GM18505 (cell line): ENCODE measurements around the gene S100A4.

Experiments used
- ATAC-seq: cut with Tn5 transposase; IDR thresholded peaks from one replicate; pipeline ENCODE4 v1.9.1; 2021; ENCODE audit not compliant: unreplicated experiment
- POLR2A ChIP-seq: IDR thresholded peaks from 4 replicates; pipeline ENCODE4 v1.6.1; 2011; ENCODE audit warnings: borderline replicate concordance; ENCODE audit not compliant: insufficient read depth, insufficient read length; ENCODE audit errors: extremely low read depth

The S100A4 gene

DNA sequence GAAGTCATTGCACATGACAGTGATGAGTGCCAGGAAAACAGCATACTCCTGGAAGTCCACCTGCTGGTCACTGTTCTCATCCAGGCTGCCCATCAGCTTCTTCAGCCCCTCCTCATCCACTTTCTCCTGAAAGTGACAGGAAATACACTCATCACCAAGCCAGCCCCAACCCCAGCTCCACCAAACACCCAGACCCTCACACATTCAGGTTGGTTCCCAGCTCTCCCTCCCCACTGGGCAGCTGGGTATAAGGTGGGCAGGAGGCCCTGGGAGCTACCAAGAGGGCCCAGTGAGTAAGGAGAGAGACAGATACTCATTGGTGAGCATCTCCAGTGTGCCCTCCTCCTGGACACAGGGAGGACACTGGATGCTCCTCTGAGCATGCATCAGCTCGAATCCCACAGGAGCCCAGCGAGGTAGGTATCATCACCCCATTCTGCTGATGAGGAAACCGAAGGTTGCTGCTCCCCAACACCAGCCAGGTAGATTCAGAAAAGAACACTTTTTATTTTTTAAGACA, 15.9 kb upstream of the S100A4 start:
- no peak for ATAC-seq
- TF ChIP-seq POLR2A = no peak

DNA sequence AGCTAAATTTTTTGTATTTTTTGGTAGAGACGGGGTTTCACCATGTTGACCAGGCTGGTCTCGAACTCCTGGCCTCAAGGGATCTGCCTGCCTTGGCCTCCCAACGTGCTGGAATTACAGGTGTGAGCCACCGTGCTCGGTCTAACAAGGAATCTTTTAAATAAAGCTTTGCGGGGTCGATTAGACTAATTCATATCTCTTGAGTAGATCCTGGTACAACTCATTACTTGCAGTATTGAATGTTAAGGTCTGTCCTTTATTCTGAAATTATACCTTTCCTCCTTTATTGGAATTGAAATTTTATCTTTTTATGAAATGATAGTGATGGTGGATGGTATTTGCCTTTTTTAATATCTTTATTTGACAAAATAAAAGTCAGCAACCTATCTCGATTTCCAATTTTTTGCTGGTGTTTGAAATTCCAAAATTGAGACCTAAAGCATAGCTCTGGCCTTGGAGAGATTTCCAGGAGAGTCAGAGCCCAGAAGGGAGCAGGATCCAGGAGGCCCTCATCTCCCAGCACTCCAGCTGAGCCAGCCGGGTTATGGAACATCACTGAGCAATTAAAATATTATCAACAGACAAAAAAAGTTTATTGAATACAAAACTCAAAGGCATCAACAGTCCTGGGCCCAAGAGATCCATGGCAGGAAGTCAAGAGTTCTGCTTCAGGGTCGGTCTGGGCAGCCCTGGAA, 15.3 kb upstream of the S100A4 start:
- ATAC-seq = no peak

DNA sequence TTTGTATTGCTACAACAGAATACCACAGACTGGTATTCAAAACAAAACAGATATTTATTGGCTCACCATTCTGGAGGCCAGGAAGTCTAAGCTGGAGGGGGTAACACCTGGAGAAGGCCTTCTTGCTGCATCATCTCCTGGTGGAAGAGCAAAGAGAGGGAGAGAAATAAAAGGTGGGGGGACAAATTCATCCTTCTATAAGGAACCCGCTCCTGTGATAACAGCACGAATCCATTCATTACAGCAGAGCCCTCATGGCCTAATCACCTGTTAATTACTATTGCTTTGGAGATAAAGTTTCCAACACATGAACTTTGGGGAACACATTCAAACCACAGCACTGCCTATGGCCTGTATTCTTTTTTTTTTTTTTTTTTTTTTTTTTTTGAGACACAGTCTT, 14.6 kb upstream of the S100A4 start:
- no peak for ATAC-seq
- TF ChIP-seq POLR2A = no peak

More for the DNA sequence above, 15.3 kb upstream of the S100A4 start:
- TF ChIP-seq POLR2A = no peak

DNA sequence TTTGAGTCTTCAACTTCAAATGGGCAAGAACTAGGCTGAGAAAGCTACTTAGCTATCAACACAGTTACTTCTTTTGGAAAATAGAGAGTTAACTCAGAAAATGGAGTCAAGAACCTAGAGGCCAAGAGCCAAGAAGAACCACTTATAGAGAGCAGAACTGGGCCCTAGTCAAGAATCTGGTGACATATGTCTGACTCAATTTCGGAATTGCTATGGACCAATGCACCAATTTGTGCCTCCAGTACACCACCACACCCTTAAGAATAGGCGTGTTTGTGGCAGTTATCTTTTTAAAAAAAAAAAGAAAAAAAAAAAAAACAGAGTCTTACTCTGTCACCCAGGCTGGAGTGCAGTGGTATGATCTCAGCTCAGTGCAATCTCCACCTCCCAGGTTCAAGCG, 12.3 kb upstream of the S100A4 start:
- TF ChIP-seq POLR2A = no peak
- no peak for ATAC-seq

DNA sequence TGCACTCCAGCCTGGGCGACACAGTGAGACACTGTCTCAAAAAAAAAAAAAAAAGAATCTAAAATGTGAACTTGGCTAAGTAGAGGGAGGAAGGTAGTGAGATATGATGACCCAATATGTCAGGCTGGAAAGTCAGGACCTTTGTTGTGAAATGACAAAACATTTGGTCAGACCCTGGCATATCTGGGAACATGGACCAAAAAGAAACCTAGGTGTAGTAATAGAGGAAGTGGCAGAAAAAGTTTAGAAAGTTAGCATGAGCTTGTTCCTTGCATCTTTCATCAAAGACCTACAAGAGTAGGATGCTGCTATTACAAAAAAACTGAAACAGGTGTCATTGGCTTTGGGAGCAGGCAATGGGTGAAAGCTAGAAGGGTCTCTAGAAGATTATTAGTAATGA, 10.7 kb upstream of the S100A4 start:
- no peak for ATAC-seq
- no peak for TF ChIP-seq POLR2A

DNA sequence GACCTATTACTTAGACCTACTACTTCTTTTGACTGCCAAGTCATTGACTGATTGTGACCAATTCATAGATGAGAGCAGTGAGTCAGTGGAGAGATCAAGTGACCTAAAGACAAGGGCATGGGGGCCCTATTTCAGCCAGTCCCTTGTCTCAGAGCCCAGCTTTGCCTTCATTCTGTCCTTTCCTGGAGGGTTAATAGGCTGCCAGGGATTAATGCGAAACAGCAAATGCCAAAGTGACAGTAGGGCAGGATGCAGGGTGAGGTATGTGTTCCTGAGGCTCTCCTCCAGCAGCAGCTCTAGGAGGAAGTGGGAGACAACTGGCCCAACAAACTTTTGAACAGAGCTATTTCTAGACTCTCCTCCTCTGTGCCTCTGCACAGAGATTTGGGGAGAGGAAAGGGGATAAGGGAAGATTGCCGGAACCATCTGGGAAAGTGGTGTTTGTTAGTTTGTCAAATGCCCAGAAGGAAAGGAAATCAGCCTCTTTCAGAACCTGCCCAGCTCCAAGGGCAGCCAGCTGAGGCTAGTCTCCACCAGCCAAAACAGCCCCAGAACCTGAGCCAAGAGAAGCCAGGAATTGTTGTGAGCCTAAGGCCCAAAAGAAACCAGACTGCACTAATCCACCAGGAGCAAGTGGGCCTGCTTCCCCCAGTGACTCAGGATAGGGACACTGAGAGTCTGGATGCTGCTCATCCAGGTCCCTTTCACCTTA, 8.4 kb upstream of the S100A4 start:
- TF ChIP-seq POLR2A = no peak

DNA sequence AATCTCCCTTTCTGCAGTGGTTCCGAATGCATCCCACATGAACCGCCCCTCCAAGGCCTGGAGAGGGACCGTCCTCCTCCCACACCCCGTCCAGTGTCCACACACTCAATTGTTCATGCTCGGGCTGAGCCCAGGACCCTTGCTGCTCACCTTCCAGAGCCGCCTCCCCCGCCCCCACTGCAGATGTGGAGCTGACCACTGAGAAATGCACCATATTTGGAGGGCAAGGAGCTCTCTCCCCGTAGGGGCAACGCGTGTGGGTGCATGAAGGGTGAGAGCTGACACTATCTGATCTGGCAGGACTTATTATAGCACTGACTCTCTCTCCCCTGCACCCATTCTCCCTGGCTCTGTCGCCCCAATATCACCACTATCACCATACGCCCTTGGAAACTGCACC, 7.5 kb upstream of the S100A4 start:
- ATAC-seq = no peak
- TF ChIP-seq POLR2A = no peak

More for the DNA sequence above, 8.4 kb upstream of the S100A4 start:
- no peak for ATAC-seq

DNA sequence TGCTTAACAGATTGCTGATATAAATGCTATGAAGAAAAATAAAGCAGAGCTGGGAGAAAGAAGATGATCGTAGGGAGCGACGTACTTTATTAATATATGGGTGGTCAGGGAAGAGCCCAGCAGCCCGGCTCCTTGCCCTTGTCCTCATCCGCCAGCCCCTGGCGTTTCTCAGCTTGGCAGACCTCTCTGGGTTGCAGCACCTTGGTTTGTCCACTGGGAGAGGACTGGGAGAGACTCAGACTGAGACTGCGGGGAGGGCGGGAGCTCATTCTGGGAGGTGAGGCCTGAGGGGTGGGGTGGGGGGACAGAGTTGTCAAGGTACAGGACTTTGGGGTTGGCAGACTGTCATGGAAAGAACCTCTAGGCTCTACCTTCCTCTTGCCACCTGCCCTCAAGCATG, 6.7 kb upstream of the S100A4 start:
- no peak for TF ChIP-seq POLR2A
- ATAC-seq = no peak

DNA sequence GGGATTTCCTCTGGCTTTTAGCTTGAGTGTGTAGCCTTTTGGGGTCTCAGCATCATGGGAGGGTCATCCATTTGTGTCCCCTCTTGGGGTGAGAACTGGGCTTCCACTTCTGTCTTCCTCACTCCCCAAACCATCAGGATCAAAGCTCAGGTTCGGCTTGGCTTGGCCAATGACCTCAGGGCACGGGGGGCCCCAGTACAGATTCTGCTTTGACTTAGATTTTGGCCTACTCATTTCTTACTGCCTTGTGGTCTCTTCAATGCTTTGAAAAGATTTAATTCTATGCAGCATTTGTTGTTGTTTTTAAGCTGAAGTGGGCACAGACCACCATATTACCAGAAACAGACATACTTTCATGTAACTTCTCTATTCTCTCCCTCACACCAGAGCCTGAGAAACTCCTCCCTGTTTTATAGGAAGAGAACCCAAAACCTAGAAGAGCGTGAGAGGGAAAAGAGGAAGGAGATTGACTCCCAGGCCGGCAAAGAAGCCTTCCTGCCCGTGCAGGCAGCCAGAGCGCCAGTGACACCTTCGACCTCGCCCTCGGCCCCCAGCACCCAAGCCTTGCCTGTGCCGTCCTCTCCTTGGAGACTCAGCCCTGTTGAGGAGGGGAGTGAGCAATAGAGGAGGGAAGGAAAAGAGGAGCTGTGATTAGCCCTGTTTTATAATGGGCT, 5.4 kb upstream of the S100A4 start:
- TF ChIP-seq POLR2A = no peak
- no peak for ATAC-seq

DNA sequence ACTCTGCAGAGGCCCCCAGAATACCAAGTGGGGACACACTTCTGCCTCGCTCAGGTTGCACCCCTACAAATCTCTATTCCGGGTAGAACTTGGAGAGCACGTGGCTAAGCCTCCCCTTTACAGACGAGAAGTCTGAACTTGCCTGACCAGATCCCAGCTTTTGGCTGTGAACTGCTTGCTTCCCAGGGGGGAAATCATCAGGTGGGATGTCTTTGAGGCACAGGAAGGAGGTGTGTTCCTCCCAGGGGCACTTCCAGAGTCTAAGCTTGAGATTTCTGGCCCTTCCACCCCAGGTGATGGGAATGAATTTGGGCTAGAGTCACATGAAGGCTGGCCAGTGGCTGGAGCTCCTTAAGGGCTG, 4.8 kb upstream of the S100A4 start:
- no peak for ATAC-seq
- TF ChIP-seq POLR2A = no peak

DNA sequence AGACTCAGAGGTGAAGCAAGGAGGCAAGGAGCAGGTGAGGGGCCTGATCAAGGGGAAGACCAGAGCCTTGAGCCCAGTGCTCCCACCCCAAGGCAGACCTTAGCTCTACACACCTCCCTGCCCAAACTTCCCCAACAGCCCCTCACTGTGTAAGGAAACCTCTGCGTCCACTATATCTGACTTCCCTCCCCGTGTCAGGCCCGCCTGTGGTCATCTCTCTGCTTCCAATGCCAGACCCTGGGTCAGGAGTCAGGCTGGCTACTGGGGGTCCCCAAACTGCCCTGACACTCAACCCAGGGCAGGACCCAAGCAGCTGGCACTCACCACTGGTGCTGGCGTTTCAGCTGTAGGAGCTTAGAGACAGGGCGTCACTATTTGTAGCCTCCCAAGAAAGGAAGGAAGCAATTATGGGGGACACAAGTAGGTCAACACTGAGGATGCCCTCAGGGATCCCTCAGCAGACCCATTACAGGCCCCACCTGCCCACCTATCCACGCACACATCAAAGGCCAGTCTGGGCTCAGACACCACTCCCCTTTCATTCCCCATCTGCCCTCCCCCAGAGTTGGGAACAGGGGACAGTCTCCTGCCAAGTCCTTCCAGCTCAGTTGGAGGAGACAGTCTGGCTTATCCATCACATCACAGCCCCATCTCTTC, 4.3 kb upstream of the S100A4 start:
- ATAC-seq = no peak
- TF ChIP-seq POLR2A = no peak

DNA sequence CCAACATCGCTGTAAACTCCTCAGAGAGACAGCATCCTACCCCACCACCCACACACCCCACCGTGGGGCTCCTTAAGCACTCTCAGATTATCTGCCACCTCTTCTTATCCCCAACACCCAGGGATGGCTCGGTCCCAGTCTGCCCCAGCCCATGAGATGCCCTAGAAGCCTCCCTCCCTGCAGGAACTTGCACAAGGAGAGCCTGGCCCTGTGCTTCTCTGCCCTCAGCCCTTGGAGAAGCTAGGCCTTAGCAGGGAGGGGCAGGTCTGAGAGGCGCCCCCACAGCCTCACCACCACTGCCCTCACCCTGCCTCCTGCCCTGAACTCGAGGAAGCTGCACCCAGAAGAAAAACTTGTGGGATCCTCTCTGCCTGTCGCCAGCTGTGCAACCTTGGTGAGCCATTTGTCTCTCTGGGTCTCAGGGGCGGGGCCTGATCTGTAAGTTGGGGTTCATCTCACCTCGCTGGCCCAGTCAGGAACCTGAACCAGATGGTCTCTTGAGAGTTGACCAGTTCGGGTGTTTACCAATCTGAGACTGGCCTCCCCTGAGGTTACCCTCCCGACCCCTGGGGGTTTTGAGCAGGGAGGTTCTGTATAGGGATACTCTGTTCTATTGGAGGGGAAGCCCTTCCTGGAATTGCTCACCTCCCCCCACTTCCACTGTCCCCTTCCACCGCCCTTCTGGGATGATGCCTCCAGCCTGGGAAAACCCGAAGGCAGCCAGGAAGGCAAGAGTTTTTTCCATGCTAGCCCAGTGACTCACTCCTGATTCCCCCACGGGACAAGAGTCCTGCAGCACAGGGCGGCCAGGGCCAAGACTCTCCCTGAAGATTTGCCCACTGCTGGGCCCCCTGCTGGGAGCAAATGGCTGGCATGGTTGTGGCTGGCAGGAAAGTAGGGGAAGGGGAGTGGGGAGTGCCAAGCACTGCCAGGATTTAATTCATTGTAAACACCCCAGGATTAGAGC, 3.4 kb upstream of the S100A4 start, which contains the start of gene S100A3:
Gene S100A3, minus strand, starts transcription at position 537 of the 967 bp plus-strand sequence. CDS start 773 bp downstream, outside the sequence.
- no peak for TF ChIP-seq POLR2A
- ATAC-seq = no peak

DNA sequence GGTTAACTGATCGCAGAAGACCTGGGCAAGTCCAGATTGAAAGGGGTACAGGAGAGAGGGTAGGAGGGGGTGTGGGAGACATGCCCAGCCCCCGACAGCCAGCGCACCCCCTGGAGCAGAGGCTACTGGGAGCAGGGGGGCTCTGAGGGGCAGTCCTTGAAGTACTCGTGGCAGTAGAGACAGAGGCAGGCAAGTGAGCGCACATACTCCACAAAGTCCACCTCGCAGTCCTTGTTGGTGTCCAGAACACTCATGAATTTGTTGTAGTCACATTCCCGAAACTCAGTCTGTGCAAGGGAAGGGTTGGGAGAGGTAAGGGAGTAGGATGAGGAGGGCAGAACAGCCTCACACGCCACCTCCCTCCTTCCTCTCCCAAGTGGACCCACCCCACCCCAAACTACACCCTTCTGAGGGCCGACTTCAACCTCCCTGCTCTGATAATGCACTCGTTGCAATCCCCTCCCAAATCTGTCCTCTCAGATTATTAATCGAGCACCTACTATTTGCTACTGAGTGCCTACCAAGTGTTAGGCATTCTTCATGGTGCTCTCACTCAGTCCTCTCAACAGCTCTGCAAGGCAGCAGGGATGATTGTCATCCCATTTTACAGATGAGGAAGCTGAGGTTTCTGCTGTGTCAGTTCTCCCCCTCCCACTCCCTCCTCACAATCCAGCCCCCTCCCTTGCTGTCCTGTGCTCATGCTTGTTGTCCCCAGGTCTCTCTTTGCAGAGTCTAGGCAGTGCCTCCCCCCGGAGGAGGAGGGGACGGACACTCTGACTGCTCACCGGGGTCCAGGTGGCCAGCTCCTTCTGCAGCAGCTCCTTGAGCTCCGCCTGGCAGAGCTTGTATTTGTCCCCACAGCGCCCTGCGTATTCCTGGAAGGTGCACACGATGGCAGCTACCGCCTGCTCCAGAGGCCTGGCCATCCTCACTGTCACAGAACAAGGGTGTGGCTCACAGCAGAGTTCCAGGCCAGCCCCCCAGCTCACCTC, 2.2 kb upstream of the S100A4 start:
- TF ChIP-seq POLR2A = no peak
- ATAC-seq = no peak
